K562 (cell line): ENCODE measurements around the gene HIF1A. TPM values are rescaled to one million over a fixed set of nuclear protein-coding genes. Genes with fewer than 3 reads are reported as not detected.

Experiments used
- ATAC-seq: fragments of 200-7000 bp; cut with Tn5 transposase; 3 replicates; pipeline ENCODE4 v1.9.1; 2020; ENCODE audit warnings: moderate library complexity
- BruUV-seq: library from RNA; stranded (reverse); fragments of 400-500 nt; replicated peaks from 2 replicates; lab custom pipeline; 2021; lab: Mats Ljungman, UMichigan
- CTCF ChIA-PET: fragments of 300-600 bp; formaldehyde crosslinking; extraction: SDS; loops from one replicate; lab custom pipeline; 2021; ENCODE audit warnings: low intra/inter-chr PET ratio; lab: Yijun Ruan, JAX
- POLR2A ChIA-PET: fragments of 300-600, 350-650 bp; sonication (Branson Sonifier 250); formaldehyde crosslinking; extraction: SDS; loops from one replicate; lab custom pipeline; 2021; ENCODE audit warnings: antibody characterized with exemption, inconsistent platforms; lab: Yijun Ruan, JAX
- DNase-seq, 4 experiments: peaks; one replicate each; pipeline versions ENCODE4 v3.0.0 to v3.0.0-alpha.2; 2011 to 2018; ENCODE audit warnings: low spot score in 3 of 4, mixed read lengths in 3 of 4; ENCODE audit errors: extremely low read depth in 1 of 4
- FAIRE-seq: peaks from 2 replicates; lab custom pipeline; 2011; peaks lifted over from hg19 to GRCh38; lab: Jason Lieb, UNC
- H2AFZ ChIP-seq: 2 replicates; pipeline ENCODE4 v1.6.0; 2011; ENCODE audit warnings: low read depth, low read length, control low read depth, inconsistent platforms
- H3K27ac ChIP-seq: fragments of 200-600 bp; 3 replicates; pipeline ENCODE4 v1.8.0; 2011; ENCODE audit warnings: low read depth, mild to moderate bottlenecking, control low read depth, inconsistent platforms, low read length, moderate library complexity, mixed read lengths; ENCODE audit errors: extremely low read depth
- H3K27me3 ChIP-seq, 2 experiments: fragments of 300-600 bp in 1 of 2; 2 replicates in 1 of 2; 3 replicates in 1 of 2; pipeline versions ENCODE4 v1.6.0 to v1.8.0; 2011; ENCODE audit warnings: inconsistent platforms in 2 of 2, low read length in 2 of 2, mild to moderate bottlenecking in 1 of 2, mixed read lengths in 1 of 2, moderate library complexity in 1 of 2; ENCODE audit not compliant: control insufficient read depth in 2 of 2, insufficient read depth in 2 of 2
- H3K36me3 ChIP-seq: fragments of 300-600 bp; 3 replicates; pipeline ENCODE4 v1.8.0; 2011; ENCODE audit warnings: mild to moderate bottlenecking, low read length, inconsistent platforms; ENCODE audit not compliant: control insufficient read depth, insufficient read depth
- H3K4me1 ChIP-seq, 2 experiments: fragments of 200-600 bp in 1 of 2; replicated peaks in 1 of 2; 2 replicates in 1 of 2; 3 replicates in 1 of 2; pipeline versions ENCODE4 v1.5.1 to v1.8.0; 2011; ENCODE audit warnings: inconsistent platforms in 2 of 2, low read length in 2 of 2, mild to moderate bottlenecking in 1 of 2, mixed read lengths in 1 of 2, moderate library complexity in 1 of 2; ENCODE audit not compliant: control insufficient read depth in 2 of 2, insufficient read depth in 2 of 2
- H3K4me2 ChIP-seq: 2 replicates; pipeline ENCODE4 v1.6.1; 2011; ENCODE audit warnings: low read length, control low read depth, inconsistent platforms, mixed read lengths; ENCODE audit not compliant: insufficient read depth
- H3K4me3 ChIP-seq: fragments of 200-600 bp; sonication (generic), shearing (Covaris generic); 2 replicates; pipeline ENCODE4 v1.5.1; 2016; ENCODE audit warnings: control low read depth, inconsistent platforms
- H3K79me2 ChIP-seq: fragments of 200-600 bp; 3 replicates; pipeline ENCODE4 v1.8.0; 2011; ENCODE audit warnings: low read length, inconsistent platforms; ENCODE audit not compliant: control insufficient read depth, insufficient read depth
- H3K9ac ChIP-seq, 2 experiments: 2 replicates each; pipeline versions ENCODE4 v1.6.0 to v1.6.1; 2011; ENCODE audit warnings: low read depth in 2 of 2, low read length in 2 of 2, control low read depth in 1 of 2, inconsistent platforms in 1 of 2, mild to moderate bottlenecking in 1 of 2, mixed read lengths in 1 of 2; ENCODE audit not compliant: insufficient read depth in 1 of 2
- H3K9me1 ChIP-seq: one replicate; pipeline ENCODE4 v1.6.0; 2011; ENCODE audit warnings: inconsistent platforms, mild to moderate bottlenecking, low read length, moderate library complexity; ENCODE audit not compliant: control insufficient read depth, insufficient read depth
- H3K9me3 ChIP-seq: replicated peaks from 2 replicates; pipeline ENCODE4 v1.5.1; 2011; ENCODE audit warnings: low read depth, low read length, inconsistent platforms; ENCODE audit not compliant: control insufficient read depth, insufficient read depth
- H4K20me1 ChIP-seq: replicated peaks from 2 replicates; pipeline ENCODE4 v1.6.1; 2011; ENCODE audit warnings: low read length, inconsistent platforms, mixed read lengths; ENCODE audit not compliant: control insufficient read depth, insufficient read depth
- HNRNPH1 ChIP-seq: fragments of 200-400 bp; formaldehyde crosslinking; optimal IDR thresholded peaks from 2 replicates; pipeline ENCODE3; 2017; ENCODE audit warnings: low read depth, mild to moderate bottlenecking, low read length, moderate library complexity
- KDM4B ChIP-seq, 2 experiments: fragments of 450-650 bp in 1 of 2; sonication (generic) in 1 of 2; IDR thresholded peaks; 2 replicates each; pipeline ENCODE4 v1.6.1; 2016 to 2017; ENCODE audit warnings: borderline replicate concordance in 2 of 2, antibody characterized with exemption in 1 of 2, low read depth in 1 of 2, mild to moderate bottlenecking in 1 of 2
- PCBP1 ChIP-seq: fragments of 200-400 bp; formaldehyde crosslinking; IDR thresholded peaks from 2 replicates; pipeline ENCODE4 v1.6.1; 2018; ENCODE audit warnings: mild to moderate bottlenecking, low read depth, low read length; ENCODE audit not compliant: poor library complexity, severe bottlenecking
- RUNX1 ChIP-seq: sonication (generic); IDR thresholded peaks from 2 replicates; pipeline ENCODE4 v1.6.1; 2016; ENCODE audit warnings: antibody characterized with exemption, low read depth
- ZBED1 ChIP-seq: IDR thresholded peaks from 2 replicates; pipeline ENCODE4 v1.6.1; 2014
- ZBTB8A ChIP-seq: fragments of 450-650 bp; IDR thresholded peaks from 2 replicates; pipeline ENCODE4 v1.6.1; 2018; ENCODE audit warnings: mild to moderate bottlenecking, moderate library complexity; ENCODE audit not compliant: partially characterized antibody
- ZC3H8 ChIP-seq: fragments of 450-650 bp; IDR thresholded peaks from 2 replicates; pipeline ENCODE4 v1.6.1; 2017
- WGBS: fragments of 100-300 bp; shearing (Covaris generic); methylation state at CpG from one replicate; pipeline ENCODE4 v1.1.6; 2016; ENCODE audit warnings: low coverage, mixed read lengths; ENCODE audit not compliant: insufficient coverage; ENCODE audit errors: missing lambda C conversion rate; 5-methylcytosine and 5-hydroxymethylcytosine counted together
- in situ Hi-C: fragments of 300-500 bp; cut with MboI; formaldehyde crosslinking; loops from 4 replicates; pipeline ENCODE4 v1.15.0; 2018; ENCODE audit warnings: inconsistent platforms, mixed read lengths
- intact Hi-C: fragments of 100-400 bp; cut with micrococcal nuclease; formaldehyde crosslinking; loops from 2 replicates; pipeline ENCODE4 v1.14.2; 2022
- polyA plus RNA-seq, 8 experiments: library from polyadenylated mRNA; depleted of rRNA in 4 of 8; stranded (reverse) in 5 of 8; unstranded in 3 of 8; fragments of >200 nt; fragmentation: Nextera tagmentation in 2 of 8; fragmentation: Illumina TruSeq in 1 of 8; extraction: Ambion mirVana in 2 of 8; extraction: Trizol in 1 of 8; gene quantifications; 2 replicates each; pipeline versions ENCODE4 v1.2.1 to v1.2.3, GENCODE V29; 2011 to 2014; ENCODE audit warnings: inconsistent platforms in 1 of 8, missing spikeins in 1 of 8
- total RNA-seq, 7 experiments: library from RNA; depleted of rRNA in 6 of 7; stranded (reverse); fragments of >200 nt in 6 of 7; fragmentation: Illumina TruSeq in 2 of 7; extraction: Trizol in 2 of 7; gene quantifications; 2 replicates each; pipeline versions ENCODE4 v1.2.1 to v1.2.3, GENCODE V29; 2011 to 2021; ENCODE audit warnings: low replicate concordance in 1 of 7
- TF ChIP-seq, protein P1 (sequence below): fragments of 450-650 bp; IDR thresholded peaks from one replicate; pipeline ENCODE4 v1.6.1; 2018; ENCODE audit warnings: mild to moderate bottlenecking, moderate library complexity; ENCODE audit not compliant: partially characterized antibody
- TF ChIP-seq, protein P2 (sequence below): fragments of 450-650 bp; IDR thresholded peaks from 2 replicates; pipeline ENCODE4 v1.6.1; 2018; ENCODE audit warnings: mild to moderate bottlenecking, low read depth; ENCODE audit not compliant: partially characterized antibody

Gene HIF1A
- total and polyA plus RNA-seq, 9 of the 15 experiments (the other 6 are each of a cell fraction or from before 2014, with no cell fraction given), result 5.9 to 35.3 (median 24.2) TPM

DNA sequence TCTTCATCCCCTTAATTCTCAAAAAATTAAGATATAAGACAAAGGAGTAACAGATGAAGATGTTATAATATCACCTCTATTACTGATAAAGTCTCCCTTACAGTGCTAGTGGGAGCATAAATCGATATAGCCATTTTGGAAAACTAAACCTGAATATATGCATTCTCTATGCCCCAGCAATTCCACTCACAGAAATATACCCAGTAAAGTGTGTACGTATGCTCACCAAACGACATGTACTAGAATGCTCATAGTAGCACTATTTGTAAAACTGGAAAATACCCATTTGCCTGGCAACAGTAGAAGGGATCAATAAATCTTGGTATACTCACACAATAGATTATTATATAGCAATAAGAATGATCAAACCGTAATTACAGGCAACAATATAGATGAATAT lies 44.0 kb upstream of the HIF1A start:
- no peak overlapping the region for H3K4me3 ChIP-seq
- H3K4me2 ChIP-seq, result no peak overlapping the region
- 0% methylated on average over 4 of the region's 4 CpGs for WGBS
- POLR2A ChIA-PET, result no interaction called here
- CTCF ChIA-PET, result no interaction called here
- H3K27me3 ChIP-seq, result no peaks in the 10 kb centered on the region; a peak in 2 of 5 replicates
- H3K36me3 ChIP-seq, result no peaks in the 10 kb centered on the region
- no peaks in the 10 kb centered on the region; a peak in 1 of 5 replicates for H3K4me1 ChIP-seq
- H3K9me1 ChIP-seq, result no peaks in the 10 kb centered on the region
- no peak for ATAC-seq
- in situ Hi-C loops (no loop called here), intact Hi-C loops (no loop called here)
- TF ChIP-seq ZC3H8 (no peak), ZBED1 (no peak)
- TF ChIP-seq, protein P1, sequence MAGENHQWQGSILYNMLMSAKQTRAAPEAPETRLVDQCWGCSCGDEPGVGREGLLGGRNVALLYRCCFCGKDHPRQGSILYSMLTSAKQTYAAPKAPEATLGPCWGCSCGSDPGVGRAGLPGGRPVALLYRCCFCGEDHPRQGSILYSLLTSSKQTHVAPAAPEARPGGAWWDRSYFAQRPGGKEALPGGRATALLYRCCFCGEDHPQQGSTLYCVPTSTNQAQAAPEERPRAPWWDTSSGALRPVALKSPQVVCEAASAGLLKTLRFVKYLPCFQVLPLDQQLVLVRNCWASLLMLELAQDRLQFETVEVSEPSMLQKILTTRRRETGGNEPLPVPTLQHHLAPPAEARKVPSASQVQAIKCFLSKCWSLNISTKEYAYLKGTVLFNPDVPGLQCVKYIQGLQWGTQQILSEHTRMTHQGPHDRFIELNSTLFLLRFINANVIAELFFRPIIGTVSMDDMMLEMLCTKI, result no peak
- H3K9ac ChIP-seq, result no peak overlapping the region
- FAIRE-seq, result no peak
- H4K20me1 ChIP-seq, result no peaks in the 10 kb centered on the region
- BruUV-seq, result no TSS peak
- no peak overlapping the region for H3K27ac ChIP-seq
- no peak for DNase-seq
- H3K79me2 ChIP-seq, result no peaks in the 10 kb centered on the region
- H3K9me3 ChIP-seq, result no peaks in the 10 kb centered on the region
- no peak overlapping the region for H2AFZ ChIP-seq

DNA sequence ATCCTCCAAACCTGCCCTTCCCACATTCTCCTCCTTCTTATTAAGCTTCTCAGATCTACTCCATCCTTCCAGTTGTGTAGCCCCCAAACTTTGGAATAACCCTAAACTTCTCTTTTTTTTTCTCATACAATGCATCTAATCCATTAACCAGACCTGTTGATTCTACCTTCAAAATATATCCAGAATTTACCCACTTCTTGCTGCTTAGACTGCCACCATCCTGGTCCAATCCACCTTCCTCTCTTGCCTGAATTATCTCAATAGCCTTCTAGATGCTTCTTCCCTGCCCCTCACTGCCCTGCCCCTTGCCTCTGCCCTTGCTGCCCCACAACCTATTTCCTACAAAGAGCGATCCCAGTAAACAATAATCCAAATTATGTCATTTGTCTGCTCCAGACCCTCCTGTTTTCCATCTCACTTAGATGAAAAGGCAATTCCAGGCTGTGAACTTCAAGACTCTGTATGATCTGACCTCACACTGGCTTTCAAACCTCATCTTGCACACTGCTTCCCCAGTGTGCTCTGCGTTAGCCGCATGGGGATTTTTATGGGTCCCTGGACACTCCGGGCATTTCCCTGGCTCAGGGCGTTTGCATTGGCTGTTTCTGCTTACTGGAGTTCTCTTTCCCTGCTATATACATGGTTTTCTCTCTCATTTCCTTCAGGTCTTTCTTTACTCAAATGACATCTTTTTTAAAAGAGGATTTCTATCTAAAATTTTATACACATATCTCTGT lies 42.6 kb upstream of the HIF1A start:
- ChIA-PET CTCF (no interaction called here), POLR2A (no interaction called here)
- DNase-seq (no peak), ATAC-seq (no peak), FAIRE-seq (no peak)
- Histone ChIP-seq H3K27me3 (no peaks in the 10 kb centered on the region; a peak in 2 of 5 replicates), H3K4me2 (no peak overlapping the region), H3K9ac (no peak overlapping the region), H2AFZ (no peak overlapping the region), H3K36me3 (no peaks in the 10 kb centered on the region), H4K20me1 (no peaks in the 10 kb centered on the region), H3K27ac (no peak overlapping the region), H3K4me3 (no peak overlapping the region), H3K4me1 (no peaks in the 10 kb centered on the region; a peak in 1 of 5 replicates), H3K9me3 (no peaks in the 10 kb centered on the region), H3K9me1 (no peaks in the 10 kb centered on the region), H3K79me2 (no peaks in the 10 kb centered on the region)
- whole genome bisulfite sequencing, result 5% methylated on average over 5 of the region's 5 CpGs
- intact Hi-C loops, result no loop called here
- no TSS peak for BruUV-seq
- in situ Hi-C loops, result no loop called here
- TF ChIP-seq PCBP1, result no peak
- no peak for TF ChIP-seq KDM4B (IDR thresholded peaks at IDR 0.05; ENCODE audit: borderline replicate concordance in 2 of 2, low read depth in 1 of 2)
- TF ChIP-seq RUNX1, result no peak
- TF ChIP-seq HNRNPH1, result no peak
- no peak for TF ChIP-seq ZBTB8A
- TF ChIP-seq, protein P2, sequence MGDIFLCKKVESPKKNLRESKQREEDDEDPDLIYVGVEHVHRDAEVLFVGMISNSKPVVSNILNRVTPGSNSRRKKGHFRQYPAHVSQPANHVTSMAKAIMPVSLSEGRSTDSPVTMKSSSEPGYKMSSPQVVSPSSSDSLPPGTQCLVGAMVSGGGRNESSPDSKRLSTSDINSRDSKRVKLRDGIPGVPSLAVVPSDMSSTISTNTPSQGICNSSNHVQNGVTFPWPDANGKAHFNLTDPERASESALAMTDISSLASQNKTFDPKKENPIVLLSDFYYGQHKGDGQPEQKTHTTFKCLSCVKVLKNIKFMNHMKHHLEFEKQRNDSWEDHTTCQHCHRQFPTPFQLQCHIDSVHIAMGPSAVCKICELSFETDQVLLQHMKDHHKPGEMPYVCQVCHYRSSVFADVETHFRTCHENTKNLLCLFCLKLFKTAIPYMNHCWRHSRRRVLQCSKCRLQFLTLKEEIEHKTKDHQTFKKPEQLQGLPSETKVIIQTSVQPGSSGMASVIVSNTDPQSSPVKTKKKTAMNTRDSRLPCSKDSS, result no peak
